Measurements from ENCODE around the gene DPYSL5.

The DPYSL5 gene

DNA sequence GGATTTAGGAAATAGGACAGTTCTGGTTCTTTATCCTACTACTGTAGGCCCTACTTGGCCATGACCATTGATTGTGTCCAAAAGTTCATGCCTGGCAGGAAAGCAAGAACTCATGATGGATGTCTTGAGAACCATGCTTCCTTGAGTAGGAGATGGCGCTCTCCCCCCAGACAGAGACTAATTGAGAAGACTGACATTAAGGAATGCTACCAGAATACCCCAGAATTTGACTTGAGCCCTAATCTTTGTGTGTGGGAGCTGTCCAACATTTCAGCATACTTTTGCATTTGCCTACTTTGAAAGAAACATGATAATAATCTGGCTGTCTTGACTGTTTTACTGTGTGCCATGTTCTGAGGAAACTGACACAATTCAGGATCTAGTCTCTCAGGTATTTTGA, 145.8 kb downstream of the DPYSL5 start:
- DNase-seq (ENCODE audit: low read depth in 2 of 2), result no peak

DNA sequence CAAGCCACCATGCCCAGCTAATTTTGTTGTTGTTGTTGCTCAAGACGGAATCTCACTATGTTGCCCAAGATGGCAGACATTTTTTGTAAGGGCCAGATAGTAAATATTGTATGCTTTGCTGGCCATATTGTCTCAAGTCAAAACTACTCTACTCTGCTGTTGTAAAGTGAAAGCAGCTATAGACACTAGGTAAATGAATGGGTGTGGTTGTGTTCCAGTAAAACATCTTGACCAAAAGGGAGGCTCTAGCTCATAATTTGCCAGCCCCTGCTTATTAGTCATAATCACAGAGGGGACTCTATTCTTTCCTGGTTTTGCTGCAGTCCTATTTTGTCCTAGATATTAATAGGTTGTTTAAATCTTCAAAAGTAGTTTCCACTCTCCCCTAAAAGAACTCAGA, 147.1 kb downstream of the DPYSL5 start:
- DNase-seq (ENCODE audit: low read depth in 2 of 2), result no peak

DNA sequence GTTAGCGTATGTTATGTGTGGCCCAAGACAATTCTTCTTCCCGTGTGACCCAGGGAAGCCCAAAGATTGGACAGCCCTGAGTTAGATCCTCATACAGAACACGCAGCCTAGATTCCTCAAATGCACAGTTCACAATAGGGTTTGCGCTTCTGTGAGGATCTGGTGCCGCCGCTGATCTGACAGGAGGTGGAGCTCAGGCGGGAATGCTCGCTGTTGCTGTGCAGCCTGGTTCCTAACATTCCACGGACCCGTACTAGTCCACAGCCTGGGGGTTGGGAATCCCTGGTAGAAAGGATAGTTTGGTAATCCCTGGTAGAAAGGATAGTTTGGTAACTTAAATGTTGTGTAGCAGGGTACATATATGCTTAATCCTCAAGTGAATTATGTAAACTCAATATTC, 149.5 kb downstream of the DPYSL5 start:
- no peak for DNase-seq (ENCODE audit: low read depth in 2 of 2)

DNA sequence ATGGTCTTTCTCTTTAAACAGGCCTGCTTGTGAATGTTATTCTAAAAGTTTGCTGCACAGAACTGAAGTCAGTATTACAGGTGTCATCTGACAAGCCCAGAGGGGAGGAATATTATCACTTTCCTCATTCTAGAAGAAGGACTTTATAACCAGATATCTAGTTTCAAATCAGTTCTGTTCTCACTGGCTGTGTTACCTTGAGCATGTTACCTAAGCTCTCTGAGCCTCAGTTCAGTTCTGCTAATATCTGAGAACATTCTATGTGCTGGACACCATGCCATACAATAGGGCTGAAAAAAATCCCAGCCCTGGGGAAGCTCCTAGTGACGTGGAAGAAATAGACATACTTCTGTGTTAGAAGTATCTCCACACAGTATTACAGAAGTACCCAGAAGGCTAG, 150.4 kb downstream of the DPYSL5 start:
- no peak for DNase-seq (ENCODE audit: low read depth in 2 of 2)

All from stimulated activated CD8-positive, alpha-beta memory T cell treated with anti-CD3 and anti-CD28 coated beads, Interleukin-7, amount 100 ng/mL, for 4 hours (primary cell).